Thoracic aorta (tissue), 2 donors: ENCODE results near the gene CFAP20DC. TPM values are rescaled to one million over a fixed set of nuclear protein-coding genes. Genes with fewer than 3 reads are reported as not detected.
"Not testable (repeated sequence)": the region's sequence is repeated elsewhere in the genome, so short reads cannot be mapped to it uniquely, and the experiment has no call there.

Source experiments
- ATAC-seq: fragments of 150-250 bp; one replicate; pipeline ENCODE4 v1.8.0; 2017; ENCODE audit warnings: low read depth; ENCODE audit not compliant: insufficient number of reproducible peaks, low FRiP score
- DNase-seq: peaks from one replicate; pipeline ENCODE4 v3.0.0-alpha.2; 2020; ENCODE audit warnings: low spot score
- H3K27ac ChIP-seq, 2 donors: fragments of 200-600 bp; sonication (generic); 1 replicate in 1 of 2; 2 replicates in 1 of 2; pipeline ENCODE4 v1.5.1; 2016; ENCODE audit warnings: mild to moderate bottlenecking in 2 of 2, moderate library complexity in 2 of 2
- H3K27me3 ChIP-seq: fragments of 200-600 bp; sonication (generic); replicated peaks from 2 replicates; pipeline ENCODE4 v1.6.0; 2016; ENCODE audit warnings: mild to moderate bottlenecking; ENCODE audit not compliant: insufficient read depth
- H3K36me3 ChIP-seq: fragments of 200-600 bp; sonication (generic); one replicate; pipeline ENCODE4 v1.5.1; 2016
- H3K4me1 ChIP-seq, 2 donors: fragments of 200-600 bp; sonication (generic); 1 replicate in 1 of 2; 2 replicates in 1 of 2; pipeline versions ENCODE4 v1.5.1 to v1.6.0; 2016; ENCODE audit warnings: low read depth in 2 of 2, mild to moderate bottlenecking in 1 of 2; ENCODE audit not compliant: control insufficient read depth in 1 of 2
- H3K4me3 ChIP-seq: fragments of 200-600 bp; sonication (generic); 2 replicates; pipeline ENCODE4 v1.5.1; 2016; ENCODE audit warnings: mild to moderate bottlenecking
- H3K9me3 ChIP-seq: fragments of 200-600 bp; sonication (generic); 2 replicates; pipeline ENCODE4 v1.5.1; 2016
- CTCF ChIP-seq: fragments of 200-600 bp; sonication (generic); IDR thresholded peaks from one replicate; pipeline ENCODE4 v1.5.1; 2019; ENCODE audit warnings: antibody characterized with exemption
- total RNA-seq, 2 donors: library from RNA; depleted of rRNA; stranded (reverse); fragments of >200 nt; gene quantifications; one replicate each; pipeline versions ENCODE4 v1.1.0 to v1.2.3, GENCODE V29; 2016

CFAP20DC gene
- total RNA-seq, 2 donors from 2014 or later: not detected

- no peak overlapping the region for H3K4me3 ChIP-seq
- ATAC-seq (no peak), DNase-seq (no peak)
- no peak overlapping the region for H3K27ac ChIP-seq
- H3K27me3 ChIP-seq: no peaks in the 10 kb centered on the region
- TF ChIP-seq CTCF: no peak
- no peaks in the 10 kb centered on the region for H3K36me3 ChIP-seq
- H3K4me1 ChIP-seq: no peaks in the 10 kb centered on the region
- no peaks in the 10 kb centered on the region for H3K9me3 ChIP-seq
Observed at GRCh38 chr3:58898513-58898912, 151.3 kb downstream of the CFAP20DC start.

- TF ChIP-seq CTCF: no peak
- Histone ChIP-seq H3K9me3 (no peaks in the 10 kb centered on the region), H3K4me3 (no peak overlapping the region), H3K27ac (no peak overlapping the region), H3K27me3 (no peaks in the 10 kb centered on the region), H3K4me1 (no peaks in the 10 kb centered on the region), H3K36me3 (no peaks in the 10 kb centered on the region)
- ATAC-seq: no peak
- DNase-seq: no peak
Observed at GRCh38 chr3:58897646-58898045, 152.2 kb downstream of the CFAP20DC start.

- H3K4me1 ChIP-seq, H3K36me3 ChIP-seq, H3K27ac ChIP-seq, H3K9me3 ChIP-seq, H3K27me3 ChIP-seq, H3K4me3 ChIP-seq, DNase-seq, ATAC-seq: not testable (repeated sequence)
Observed at GRCh38 chr3:58895678-58896077, 154.1 kb downstream of the CFAP20DC start.

- H3K36me3 ChIP-seq, H3K4me3 ChIP-seq, H3K4me1 ChIP-seq, H3K9me3 ChIP-seq, H3K27ac ChIP-seq, H3K27me3 ChIP-seq, DNase-seq, ATAC-seq: not testable (repeated sequence)
Observed at GRCh38 chr3:58892526-58892925, 157.3 kb downstream of the CFAP20DC start.

- Histone ChIP-seq H3K9me3 (no peaks in the 10 kb centered on the region), H3K36me3 (no peaks in the 10 kb centered on the region), H3K27ac (no peak overlapping the region), H3K27me3 (no peaks in the 10 kb centered on the region), H3K4me1 (no peaks in the 10 kb centered on the region), H3K4me3 (no peak overlapping the region)
- ATAC-seq: no peak
- no peak for DNase-seq
- TF ChIP-seq CTCF: no peak
Observed at GRCh38 chr3:58888087-58888486, 161.7 kb downstream of the CFAP20DC start.

GRCh38 chr3:58884453-58884852 is 165.4 kb downstream of the CFAP20DC start:
- ATAC-seq (no peak), DNase-seq (no peak)
- Histone ChIP-seq H3K27ac (no peak overlapping the region), H3K4me3 (no peak overlapping the region), H3K27me3 (no peaks in the 10 kb centered on the region), H3K9me3 (no peaks in the 10 kb centered on the region), H3K36me3 (no peaks in the 10 kb centered on the region), H3K4me1 (no peaks in the 10 kb centered on the region)
- no peak for TF ChIP-seq CTCF
